IgD-negative memory B cell (primary cell): ENCODE data around the gene ITGB3BP. TPM values are rescaled to one million over a fixed set of nuclear protein-coding genes. Genes with fewer than 3 reads are reported as not detected.
"Not testable (repeated sequence)": the region's sequence is repeated elsewhere in the genome, so short reads cannot be mapped to it uniquely, and the experiment has no call there.

Experiments
- H3K27ac Mint-ChIP-seq, 3 donors: one replicate each; pipeline ENCODE4 v1.8.0; 2020 to 2022; ENCODE audit warnings: mild to moderate bottlenecking in 3 of 3, mixed read lengths in 3 of 3, moderate library complexity in 1 of 3
- H3K27me3 Mint-ChIP-seq: one replicate; pipeline ENCODE4 v1.8.0; 2021; ENCODE audit warnings: mixed read lengths
- H3K36me3 Mint-ChIP-seq: one replicate; pipeline ENCODE4 v1.8.0; 2020; ENCODE audit warnings: mild to moderate bottlenecking, mixed read lengths
- H3K4me1 Mint-ChIP-seq, 3 donors: one replicate each; pipeline ENCODE4 v1.8.0; 2020 to 2022; ENCODE audit warnings: mixed read lengths in 3 of 3, mild to moderate bottlenecking in 1 of 3
- H3K4me3 Mint-ChIP-seq, 4 donors: one replicate each; pipeline ENCODE4 v1.8.0; 2020 to 2022; ENCODE audit warnings: mild to moderate bottlenecking in 4 of 4, mixed read lengths in 4 of 4, moderate library complexity in 3 of 4
- H3K9me3 Mint-ChIP-seq, 3 donors: one replicate each; pipeline ENCODE4 v1.8.0; 2020 to 2021; ENCODE audit warnings: mixed read lengths in 3 of 3, mild to moderate bottlenecking in 1 of 3
- polyA plus RNA-seq: library from polyadenylated mRNA; unstranded; fragments of 300-500 nt; fragmentation: Illumina TruSeq; gene quantifications from one replicate; pipeline ENCODE4 v1.2.3, GENCODE V29; 2021

The ITGB3BP gene, protein sequence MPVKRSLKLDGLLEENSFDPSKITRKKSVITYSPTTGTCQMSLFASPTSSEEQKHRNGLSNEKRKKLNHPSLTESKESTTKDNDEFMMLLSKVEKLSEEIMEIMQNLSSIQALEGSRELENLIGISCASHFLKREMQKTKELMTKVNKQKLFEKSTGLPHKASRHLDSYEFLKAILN
- 30.3 TPM for polyA plus RNA-seq

DNA sequence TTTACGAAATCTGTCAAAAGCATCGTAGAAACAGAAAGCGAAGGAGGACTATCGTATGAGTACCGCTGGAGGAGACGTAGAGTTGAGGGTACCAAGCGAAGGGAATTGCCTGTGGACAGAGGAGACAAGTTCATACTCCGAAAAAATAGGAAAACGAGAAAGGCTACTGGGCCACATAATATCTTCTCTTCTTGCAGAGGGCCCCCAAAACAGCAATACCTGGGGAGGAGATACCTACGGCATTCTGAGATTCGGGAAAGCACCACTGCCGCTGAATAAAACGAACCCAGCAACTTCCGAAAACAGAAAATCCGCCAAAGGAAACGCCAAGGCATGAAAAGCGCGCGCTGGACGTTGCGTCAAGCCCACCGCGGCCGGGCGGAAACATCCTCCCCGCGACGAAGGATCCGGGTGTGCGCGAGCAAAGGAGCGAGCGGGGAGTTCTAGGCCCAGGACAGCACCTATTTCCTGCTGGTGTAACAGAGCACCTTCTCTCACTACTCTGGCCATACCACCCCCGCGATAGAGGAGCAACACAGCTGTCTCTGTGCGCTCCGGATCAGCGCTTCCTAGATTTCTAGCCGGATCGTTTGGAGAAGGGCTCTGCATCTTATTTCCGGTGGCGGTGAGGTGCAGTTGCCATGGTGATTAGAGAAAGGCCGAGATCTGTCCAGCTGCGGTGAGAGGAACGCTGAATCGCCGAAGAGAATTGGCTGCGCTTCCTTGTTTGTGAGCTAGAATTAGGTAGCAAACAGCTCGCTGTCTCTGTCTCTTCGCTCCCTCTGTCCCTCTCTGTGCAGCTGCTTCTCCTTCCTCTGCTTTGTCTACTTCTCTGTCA is at the start of gene ITGB3BP, which contains the start of gene EFCAB7:
ITGB3BP (minus strand) TSS at position 335 of the 838 bp plus-strand sequence; CDS start at position 243, 92 bp downstream.
EFCAB7 (plus strand) TSS at position 635 of the 838 bp plus-strand sequence. CDS start 2,048 bp downstream, outside the sequence.
- Mint-ChIP-seq H3K36me3 (peaks cover 2% of the 10 kb centered on the region), H3K27me3 (no peaks in the 10 kb centered on the region), H3K4me1 (peaks cover 19 to 32% (median 20%) of the 10 kb centered on the region in 3 donors), H3K27ac (peak within 1 kb of the TSS; percentile 92 to 99 (median 98)), H3K4me3 (peak within 1 kb of the TSS; percentile 95 to 99 (median 96)), H3K9me3 (no peaks in the 10 kb centered on the region)

DNA sequence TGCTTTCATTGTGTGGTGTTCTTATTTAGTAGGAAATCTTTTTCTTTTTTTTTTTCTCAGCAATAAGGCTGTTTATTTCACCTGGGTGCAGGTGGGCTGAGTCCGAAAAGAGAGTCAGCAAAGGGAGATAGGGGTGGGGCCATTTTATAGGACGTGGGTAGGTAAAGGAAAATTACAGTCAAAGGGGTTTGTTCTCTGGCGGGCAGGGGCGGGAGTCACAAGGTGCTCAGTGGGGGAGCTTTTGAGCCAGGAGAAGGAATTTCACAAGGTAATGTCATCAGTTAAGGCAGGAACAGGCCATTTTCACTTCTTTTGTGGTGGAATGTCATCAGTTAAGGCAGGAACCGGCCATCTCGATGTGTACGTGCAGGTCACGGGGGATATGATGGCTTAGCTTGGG is 49.7 kb upstream of the ITGB3BP start:
- not testable (repeated sequence) for H3K4me1 Mint-ChIP-seq, H3K27ac Mint-ChIP-seq, H3K9me3 Mint-ChIP-seq, H3K36me3 Mint-ChIP-seq, H3K4me3 Mint-ChIP-seq, H3K27me3 Mint-ChIP-seq

- Mint-ChIP-seq H3K9me3 (peaks cover 0 to 1% (median 0%) of the 10 kb centered on the region in 3 donors), H3K27ac (no peak overlapping the region), H3K27me3 (no peaks in the 10 kb centered on the region), H3K4me1 (no peaks in the 10 kb centered on the region), H3K4me3 (no peak overlapping the region), H3K36me3 (peaks cover 5% of the 10 kb centered on the region)
Observed at GRCh38 chr1:63569640-63570316, 46.8 kb upstream of the ITGB3BP start.

- Mint-ChIP-seq H3K27ac (no peak overlapping the region), H3K36me3 (peaks cover 5% of the 10 kb centered on the region), H3K27me3 (no peaks in the 10 kb centered on the region), H3K4me1 (no peaks in the 10 kb centered on the region), H3K9me3 (peaks cover 0 to 1% (median 0%) of the 10 kb centered on the region in 3 donors), H3K4me3 (no peak overlapping the region)
Observed at GRCh38 chr1:63569068-63569467, 46.0 kb upstream of the ITGB3BP start.

- H3K4me3 Mint-ChIP-seq: no peak overlapping the region
- no peak overlapping the region for H3K27ac Mint-ChIP-seq
- H3K4me1 Mint-ChIP-seq: peaks cover 0 to 3% (median 0%) of the 10 kb centered on the region in 3 donors
- H3K9me3 Mint-ChIP-seq: peaks cover 0 to 1% (median 0%) of the 10 kb centered on the region in 3 donors
- H3K36me3 Mint-ChIP-seq: peaks cover 5% of the 10 kb centered on the region
- no peaks in the 10 kb centered on the region for H3K27me3 Mint-ChIP-seq
Observed at GRCh38 chr1:63563745-63564144, 40.7 kb upstream of the ITGB3BP start.

DNA sequence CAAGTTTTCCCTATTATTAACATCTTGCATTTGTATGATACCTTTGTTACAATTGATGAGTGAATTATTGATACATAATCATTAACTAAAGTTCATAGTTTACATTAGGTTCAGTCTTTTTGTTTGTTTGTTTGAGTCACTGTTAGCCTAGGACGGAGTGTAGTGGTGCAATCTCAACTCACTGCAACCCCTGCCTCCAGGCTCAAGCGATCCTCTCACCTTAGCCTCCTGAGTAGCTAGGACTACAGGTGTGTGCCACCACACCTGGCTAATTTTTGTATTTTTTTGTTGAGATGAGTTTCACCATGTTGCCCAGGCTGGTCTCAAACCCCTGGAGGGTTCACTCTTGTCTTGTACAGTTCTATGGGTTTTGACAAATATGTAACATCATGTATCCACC is 36.3 kb upstream of the ITGB3BP start:
- H3K27me3 Mint-ChIP-seq: no peaks in the 10 kb centered on the region
- H3K4me3 Mint-ChIP-seq: no peak overlapping the region
- H3K36me3 Mint-ChIP-seq: no peaks in the 10 kb centered on the region
- H3K27ac Mint-ChIP-seq: no peak overlapping the region
- H3K9me3 Mint-ChIP-seq: no peaks in the 10 kb centered on the region
- peaks cover 0 to 3% (median 0%) of the 10 kb centered on the region in 3 donors for H3K4me1 Mint-ChIP-seq

DNA sequence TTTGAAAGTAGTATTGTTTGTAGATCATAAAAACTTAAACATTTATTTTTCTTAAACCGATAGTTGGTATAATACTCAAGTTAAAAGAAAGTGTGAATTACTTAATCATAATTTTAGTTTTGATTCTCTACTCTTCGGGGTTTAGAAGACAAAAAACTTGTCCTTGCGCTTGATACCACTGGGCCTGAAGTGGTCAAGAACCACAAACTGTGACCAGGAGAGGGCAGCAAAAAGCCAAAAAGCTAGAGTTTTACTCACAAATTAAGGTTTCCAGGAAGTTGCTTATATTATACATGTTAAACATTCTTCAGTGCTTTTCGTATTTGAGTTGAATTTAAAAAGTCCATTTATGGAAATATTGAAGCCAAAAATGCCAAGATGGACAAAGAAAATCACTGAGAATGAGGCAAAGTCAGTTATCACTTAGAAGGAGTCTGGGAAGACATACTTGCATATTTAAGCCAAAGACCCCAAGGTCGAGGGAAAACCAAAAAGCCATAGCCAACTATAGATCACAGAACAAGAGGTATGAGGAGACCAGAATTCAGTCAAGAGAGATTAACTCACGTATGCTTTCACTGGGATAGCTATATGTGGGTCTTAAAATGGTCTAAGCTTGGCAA is 34.5 kb upstream of the ITGB3BP start:
- Mint-ChIP-seq H3K36me3 (no peaks in the 10 kb centered on the region), H3K9me3 (no peaks in the 10 kb centered on the region), H3K4me3 (no peak overlapping the region), H3K27ac (no peak overlapping the region), H3K4me1 (no peaks in the 10 kb centered on the region), H3K27me3 (no peaks in the 10 kb centered on the region)

GRCh38 chr1:63555480-63555879 is 32.5 kb upstream of the ITGB3BP start:
- peaks cover 3% of the 10 kb centered on the region for H3K36me3 Mint-ChIP-seq
- H3K4me3 Mint-ChIP-seq: no peak overlapping the region
- no peaks in the 10 kb centered on the region for H3K9me3 Mint-ChIP-seq
- no peaks in the 10 kb centered on the region for H3K4me1 Mint-ChIP-seq
- no peaks in the 10 kb centered on the region for H3K27me3 Mint-ChIP-seq
- H3K27ac Mint-ChIP-seq: no peak overlapping the region

DNA sequence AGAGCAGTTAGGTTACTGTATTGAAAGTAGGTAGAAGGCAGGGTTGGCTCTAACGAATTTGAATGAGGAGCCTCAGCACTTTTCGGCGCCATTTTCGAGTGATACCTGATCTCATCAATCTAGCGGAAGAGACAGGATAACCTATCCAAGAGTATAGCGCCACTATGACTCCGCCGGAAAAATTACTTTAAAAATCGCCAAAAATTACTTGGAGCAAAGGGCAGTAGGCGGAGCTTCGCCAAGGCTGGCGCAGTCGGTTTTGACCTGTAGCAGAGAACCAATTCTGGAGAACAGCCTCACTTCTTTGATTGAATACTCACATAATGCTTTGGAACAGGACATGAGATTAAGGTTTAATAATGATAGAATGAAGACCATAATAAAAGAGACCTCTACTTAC is 25.9 kb upstream of the ITGB3BP start:
- H3K27me3 Mint-ChIP-seq: no peaks in the 10 kb centered on the region
- no peak overlapping the region for H3K27ac Mint-ChIP-seq
- H3K4me3 Mint-ChIP-seq: no peak overlapping the region
- no peaks in the 10 kb centered on the region for H3K4me1 Mint-ChIP-seq
- H3K9me3 Mint-ChIP-seq: no peaks in the 10 kb centered on the region
- H3K36me3 Mint-ChIP-seq: peaks cover 10% of the 10 kb centered on the region

DNA sequence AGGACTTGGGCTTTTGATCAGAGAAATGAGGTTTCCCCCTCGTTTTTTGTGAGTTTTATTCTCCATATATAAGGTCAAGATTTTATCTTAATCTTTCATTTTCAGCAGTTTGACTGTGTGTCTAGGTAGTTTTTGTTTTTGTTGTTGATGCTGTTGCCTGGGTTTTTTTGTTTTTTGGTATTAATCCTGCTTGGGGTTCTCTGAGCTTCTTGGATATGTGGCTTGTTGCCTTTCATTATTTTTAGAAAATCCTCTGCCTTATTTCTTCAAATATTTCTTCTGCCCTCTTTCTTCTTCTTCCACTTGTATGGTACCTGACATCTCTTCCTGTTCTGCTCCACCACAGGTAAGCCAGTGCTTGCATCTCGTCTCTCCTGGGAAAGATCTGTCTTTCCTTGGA is 25.3 kb upstream of the ITGB3BP start:
- H3K4me1 Mint-ChIP-seq: no peaks in the 10 kb centered on the region
- H3K9me3 Mint-ChIP-seq: no peaks in the 10 kb centered on the region
- no peak overlapping the region for H3K4me3 Mint-ChIP-seq
- no peak overlapping the region for H3K27ac Mint-ChIP-seq
- no peaks in the 10 kb centered on the region for H3K27me3 Mint-ChIP-seq
- H3K36me3 Mint-ChIP-seq: peaks cover 10% of the 10 kb centered on the region

DNA sequence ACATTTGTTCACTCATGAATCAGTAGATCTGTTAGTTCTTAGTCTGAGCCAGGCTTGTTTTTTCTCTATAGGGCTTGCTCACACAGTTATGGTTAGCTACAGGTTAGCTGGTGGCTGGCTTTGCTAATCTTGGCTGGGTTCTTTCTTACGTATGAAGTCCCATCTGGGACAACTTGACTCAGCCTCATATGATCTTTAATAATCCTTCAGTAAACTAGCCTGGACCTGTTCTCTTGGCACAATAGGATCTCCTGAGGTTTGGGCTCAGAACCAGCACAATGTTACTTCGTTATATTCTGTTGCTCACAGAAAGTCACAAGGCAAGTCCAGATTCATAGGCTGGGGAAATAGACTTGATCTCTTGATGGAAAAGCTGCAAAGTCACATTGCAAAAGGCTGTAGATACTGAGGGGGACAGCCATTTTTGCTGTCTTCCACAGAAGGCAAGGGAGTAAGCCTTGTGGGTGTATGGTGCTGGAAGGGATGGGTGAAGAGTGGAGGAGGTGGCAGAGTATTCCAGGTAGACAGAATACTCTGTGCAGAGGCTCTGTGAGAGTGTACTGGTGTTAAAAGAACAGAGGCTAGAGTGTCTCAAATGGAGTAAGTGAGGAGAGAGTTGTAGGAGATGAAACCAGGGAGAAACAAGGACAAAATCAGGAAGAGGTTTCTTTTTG is 24.7 kb upstream of the ITGB3BP start:
- H3K27ac Mint-ChIP-seq: no peak overlapping the region
- peaks cover 10% of the 10 kb centered on the region for H3K36me3 Mint-ChIP-seq
- no peak overlapping the region for H3K4me3 Mint-ChIP-seq
- no peaks in the 10 kb centered on the region for H3K9me3 Mint-ChIP-seq
- no peaks in the 10 kb centered on the region for H3K27me3 Mint-ChIP-seq
- no peaks in the 10 kb centered on the region for H3K4me1 Mint-ChIP-seq

DNA sequence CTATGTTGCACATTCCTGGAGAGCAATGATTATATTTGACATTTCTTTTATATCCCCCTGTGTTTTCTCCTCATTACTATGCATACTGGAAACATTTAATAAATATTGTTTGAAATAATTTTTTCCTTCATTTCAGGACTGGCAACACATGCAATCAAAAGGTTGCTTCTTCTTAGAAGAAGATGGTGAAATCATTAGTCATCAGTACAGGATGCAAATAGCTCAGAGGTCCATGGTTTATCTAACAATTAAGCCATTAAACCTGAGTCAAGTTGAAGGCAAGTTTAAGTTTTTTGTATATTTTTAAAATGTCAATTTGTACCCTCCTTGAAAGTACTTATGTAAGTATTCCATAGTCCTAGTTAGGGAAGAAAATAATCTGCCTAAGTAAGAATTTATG is 22.8 kb upstream of the ITGB3BP start:
- peaks cover 10% of the 10 kb centered on the region for H3K36me3 Mint-ChIP-seq
- no peaks in the 10 kb centered on the region for H3K27me3 Mint-ChIP-seq
- H3K4me1 Mint-ChIP-seq: no peaks in the 10 kb centered on the region
- no peaks in the 10 kb centered on the region for H3K9me3 Mint-ChIP-seq
- no peak overlapping the region for H3K4me3 Mint-ChIP-seq
- H3K27ac Mint-ChIP-seq: no peak overlapping the region

DNA sequence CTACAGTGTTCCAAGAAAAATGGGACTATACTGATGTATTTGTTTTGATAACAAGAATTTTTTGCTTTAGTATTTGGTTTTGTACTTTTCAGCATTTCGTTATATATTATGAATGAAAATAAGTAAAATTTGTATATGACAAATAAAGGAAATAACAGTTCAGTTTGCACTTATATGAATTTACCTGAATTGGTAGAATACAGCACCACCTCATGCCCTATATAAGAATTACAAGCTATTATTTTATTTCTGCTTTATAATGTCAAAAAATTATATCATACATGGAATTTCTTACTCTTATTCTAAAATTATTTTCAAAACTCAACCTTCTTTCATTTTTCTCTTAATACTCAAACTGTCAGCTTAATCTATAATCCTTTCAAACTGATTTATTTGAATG is 14.9 kb upstream of the ITGB3BP start:
- H3K4me1 Mint-ChIP-seq: no peaks in the 10 kb centered on the region
- no peaks in the 10 kb centered on the region for H3K27me3 Mint-ChIP-seq
- H3K36me3 Mint-ChIP-seq: no peaks in the 10 kb centered on the region
- no peaks in the 10 kb centered on the region for H3K9me3 Mint-ChIP-seq
- H3K27ac Mint-ChIP-seq: no peak overlapping the region
- no peak overlapping the region for H3K4me3 Mint-ChIP-seq

GRCh38 chr1:63537006-63537405 is 14.0 kb upstream of the ITGB3BP start:
- Mint-ChIP-seq H3K9me3 (no peaks in the 10 kb centered on the region), H3K27me3 (no peaks in the 10 kb centered on the region), H3K27ac (no peak overlapping the region), H3K4me3 (no peak overlapping the region), H3K4me1 (no peaks in the 10 kb centered on the region), H3K36me3 (no peaks in the 10 kb centered on the region)
